Left lung (tissue), 10 donors: Measurements from ENCODE around the gene EHD2. TPM values are rescaled to one million over a fixed set of nuclear protein-coding genes. Genes with fewer than 3 reads are reported as not detected.

Experiments
- ATAC-seq: fragments of 200-7000 bp; cut with Tn5 transposase; one replicate; pipeline ENCODE4 v1.9.1; 2020; ENCODE audit warnings: moderate library complexity
- DNase-seq, 4 donors: peaks; one replicate each; pipeline ENCODE4 v3.0.0-alpha.2; 2013 to 2020
- H3K27ac ChIP-seq, 2 donors: fragments of 200-600 bp; sonication (generic) in 1 of 2; one replicate each; pipeline versions ENCODE4 v1.5.0 to v1.8.0; 2020 to 2021
- H3K27me3 ChIP-seq, 2 donors: fragments of 200-600 bp; sonication (generic) in 1 of 2; one replicate each; pipeline versions ENCODE4 v1.5.0 to v1.8.0; 2020 to 2021
- H3K36me3 ChIP-seq, 2 donors: fragments of 200-600 bp; sonication (generic) in 1 of 2; one replicate each; pipeline versions ENCODE4 v1.5.0 to v1.8.0; 2020 to 2021
- H3K4me1 ChIP-seq, 2 donors: fragments of 200-600 bp; one replicate each; pipeline ENCODE4 v1.8.0; 2021
- H3K4me3 ChIP-seq, 2 donors: fragments of 200-600 bp; sonication (generic) in 1 of 2; one replicate each; pipeline versions ENCODE4 v1.5.0 to v1.8.0; 2020 to 2021; ENCODE audit warnings: mild to moderate bottlenecking in 1 of 2
- H3K9me3 ChIP-seq, 2 donors: fragments of 200-600 bp; sonication (generic) in 1 of 2; one replicate each; pipeline versions ENCODE4 v1.5.0 to v1.8.0; 2020 to 2021
- intact Hi-C, 2 donors: fragments of 100-400 bp; cut with DNase I; formaldehyde crosslinking; loops; one replicate each; pipeline versions ENCODE4 v1.11.2 to v1.14.2; 2022
- polyA plus RNA-seq, 6 donors: library from polyadenylated mRNA; unstranded; fragments of 120-200 nt; gene quantifications; one replicate each; pipeline ENCODE4 v1.2.1, GENCODE V29; 2013; ENCODE audit not compliant: insufficient read length in 6 of 6
- total RNA-seq, 2 donors: library from RNA; stranded (reverse); fragmentation: NEBNext Ultra II Directional; extraction: Animal tissue kit (Norgen Biotek cat#: 25700); gene quantifications; one replicate each; pipeline ENCODE4 v1.2.1, GENCODE V29; 2021
- TF ChIP-seq, protein P1 (sequence below), 2 donors: fragments of 200-600 bp; sonication (generic) in 1 of 2; IDR thresholded peaks; one replicate each; pipeline versions ENCODE4 v1.5.0 to v1.8.0; 2021; ENCODE audit warnings: antibody characterized with exemption in 2 of 2
- donor health status: DM: no; HTN: yes; CAD: no.
- donor health status: DM: no; HTN: no; CAD: no.

EHD2 gene
- total and polyA plus RNA-seq, 8 donors, result 97.3 to 263 (median 130) TPM

DNA sequence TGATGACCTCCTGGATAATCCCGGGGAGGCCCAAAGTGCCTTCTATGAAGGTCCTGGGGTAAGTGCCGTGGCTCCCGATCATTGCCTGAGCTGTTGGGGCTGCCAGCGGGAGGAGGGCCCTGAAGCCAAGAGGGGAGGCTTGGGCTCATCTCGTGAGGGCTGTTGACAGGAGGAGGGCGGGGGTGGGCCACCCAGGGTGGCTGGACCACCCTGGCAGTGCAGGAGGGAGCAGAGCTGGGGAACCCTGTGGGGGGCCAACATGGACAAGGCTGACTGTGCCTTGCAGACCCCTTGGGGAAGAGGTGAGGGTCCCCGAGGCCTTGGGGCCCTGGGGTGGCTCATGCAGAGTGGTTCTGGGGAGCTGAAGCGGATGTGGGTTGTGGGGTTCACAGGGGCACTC lies 37.4 kb upstream of the EHD2 start:
- ATAC-seq (no peak), DNase-seq (peak in 1 of 4 donors; percentile 47)
- TF ChIP-seq, protein P1, sequence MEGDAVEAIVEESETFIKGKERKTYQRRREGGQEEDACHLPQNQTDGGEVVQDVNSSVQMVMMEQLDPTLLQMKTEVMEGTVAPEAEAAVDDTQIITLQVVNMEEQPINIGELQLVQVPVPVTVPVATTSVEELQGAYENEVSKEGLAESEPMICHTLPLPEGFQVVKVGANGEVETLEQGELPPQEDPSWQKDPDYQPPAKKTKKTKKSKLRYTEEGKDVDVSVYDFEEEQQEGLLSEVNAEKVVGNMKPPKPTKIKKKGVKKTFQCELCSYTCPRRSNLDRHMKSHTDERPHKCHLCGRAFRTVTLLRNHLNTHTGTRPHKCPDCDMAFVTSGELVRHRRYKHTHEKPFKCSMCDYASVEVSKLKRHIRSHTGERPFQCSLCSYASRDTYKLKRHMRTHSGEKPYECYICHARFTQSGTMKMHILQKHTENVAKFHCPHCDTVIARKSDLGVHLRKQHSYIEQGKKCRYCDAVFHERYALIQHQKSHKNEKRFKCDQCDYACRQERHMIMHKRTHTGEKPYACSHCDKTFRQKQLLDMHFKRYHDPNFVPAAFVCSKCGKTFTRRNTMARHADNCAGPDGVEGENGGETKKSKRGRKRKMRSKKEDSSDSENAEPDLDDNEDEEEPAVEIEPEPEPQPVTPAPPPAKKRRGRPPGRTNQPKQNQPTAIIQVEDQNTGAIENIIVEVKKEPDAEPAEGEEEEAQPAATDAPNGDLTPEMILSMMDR (IDR thresholded peaks at IDR 0.05), result no peak
- Histone ChIP-seq H3K27ac (no peak overlapping the region), H3K4me3 (no peak overlapping the region), H3K4me1 (no peaks in the 10 kb centered on the region), H3K36me3 (peaks cover 0 to 76% of the 10 kb centered on the region in 2 donors), H3K27me3 (no peaks in the 10 kb centered on the region), H3K9me3 (no peaks in the 10 kb centered on the region)
- intact Hi-C loops, result no loop called here

DNA sequence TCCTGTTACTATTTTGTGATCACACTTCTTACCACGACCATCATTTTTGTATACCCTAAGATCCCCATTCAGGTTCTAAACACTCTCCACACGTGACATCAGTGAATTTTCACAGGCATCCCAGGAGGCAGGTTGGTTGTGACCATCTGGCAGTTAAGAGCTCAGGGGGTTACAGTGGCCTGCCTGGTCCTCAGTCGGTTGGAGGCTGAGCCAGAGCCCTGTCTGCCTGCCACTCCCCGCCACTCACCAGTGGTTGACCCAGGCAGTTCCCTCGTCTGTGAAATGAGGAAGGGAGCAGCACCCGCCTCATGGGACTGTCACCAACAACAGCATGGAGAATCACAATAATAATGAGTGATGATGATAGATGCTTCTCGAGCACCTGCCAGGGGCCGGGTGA lies 36.4 kb upstream of the EHD2 start:
- peaks cover 0 to 85% of the 10 kb centered on the region in 2 donors for H3K36me3 ChIP-seq
- TF ChIP-seq, protein P1 (IDR thresholded peaks at IDR 0.05), result no peak
- H3K9me3 ChIP-seq, result no peaks in the 10 kb centered on the region
- intact Hi-C loops, result no loop called here
- no peak overlapping the region for H3K27ac ChIP-seq
- DNase-seq, result peak in 1 of 4 donors; percentile 55
- no peaks in the 10 kb centered on the region for H3K4me1 ChIP-seq
- no peaks in the 10 kb centered on the region for H3K27me3 ChIP-seq
- no peak for ATAC-seq
- no peak overlapping the region for H3K4me3 ChIP-seq

DNA sequence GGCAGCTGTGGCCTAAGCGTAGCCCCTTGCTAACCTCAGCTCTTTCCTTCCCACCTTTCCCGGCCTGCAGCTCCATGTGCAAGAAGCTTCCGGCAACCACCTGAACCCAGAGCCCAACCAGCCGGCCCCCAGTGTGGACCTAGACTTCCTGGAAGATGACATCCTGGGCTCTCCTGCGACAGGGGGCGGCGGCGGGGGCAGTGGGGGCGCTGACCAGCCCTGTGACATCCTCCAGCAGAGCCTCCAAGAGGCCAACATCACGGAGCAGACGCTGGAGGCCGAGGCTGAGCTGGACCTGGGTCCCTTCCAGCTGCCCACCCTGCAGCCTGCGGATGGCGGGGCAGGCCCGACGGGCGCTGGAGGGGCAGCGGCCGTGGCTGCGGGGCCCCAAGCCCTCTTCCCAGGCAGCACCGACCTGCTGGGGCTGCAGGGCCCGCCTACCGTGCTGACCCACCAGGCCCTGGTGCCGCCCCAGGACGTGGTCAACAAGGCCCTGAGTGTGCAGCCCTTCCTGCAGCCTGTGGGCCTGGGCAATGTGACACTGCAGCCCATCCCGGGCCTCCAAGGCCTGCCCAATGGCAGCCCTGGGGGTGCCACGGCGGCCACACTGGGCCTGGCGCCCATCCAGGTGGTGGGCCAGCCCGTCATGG lies 33.8 kb upstream of the EHD2 start:
- no peak for ATAC-seq
- Histone ChIP-seq H3K27ac (no peak overlapping the region), H3K36me3 (peaks cover 0 to 84% of the 10 kb centered on the region in 2 donors), H3K4me3 (no peak overlapping the region), H3K9me3 (no peaks in the 10 kb centered on the region), H3K4me1 (no peaks in the 10 kb centered on the region), H3K27me3 (no peaks in the 10 kb centered on the region)
- intact Hi-C loops, result no loop called here
- DNase-seq, result peak in 1 of 4 donors; percentile 59
- TF ChIP-seq, protein P1 (IDR thresholded peaks at IDR 0.05), result no peak

DNA sequence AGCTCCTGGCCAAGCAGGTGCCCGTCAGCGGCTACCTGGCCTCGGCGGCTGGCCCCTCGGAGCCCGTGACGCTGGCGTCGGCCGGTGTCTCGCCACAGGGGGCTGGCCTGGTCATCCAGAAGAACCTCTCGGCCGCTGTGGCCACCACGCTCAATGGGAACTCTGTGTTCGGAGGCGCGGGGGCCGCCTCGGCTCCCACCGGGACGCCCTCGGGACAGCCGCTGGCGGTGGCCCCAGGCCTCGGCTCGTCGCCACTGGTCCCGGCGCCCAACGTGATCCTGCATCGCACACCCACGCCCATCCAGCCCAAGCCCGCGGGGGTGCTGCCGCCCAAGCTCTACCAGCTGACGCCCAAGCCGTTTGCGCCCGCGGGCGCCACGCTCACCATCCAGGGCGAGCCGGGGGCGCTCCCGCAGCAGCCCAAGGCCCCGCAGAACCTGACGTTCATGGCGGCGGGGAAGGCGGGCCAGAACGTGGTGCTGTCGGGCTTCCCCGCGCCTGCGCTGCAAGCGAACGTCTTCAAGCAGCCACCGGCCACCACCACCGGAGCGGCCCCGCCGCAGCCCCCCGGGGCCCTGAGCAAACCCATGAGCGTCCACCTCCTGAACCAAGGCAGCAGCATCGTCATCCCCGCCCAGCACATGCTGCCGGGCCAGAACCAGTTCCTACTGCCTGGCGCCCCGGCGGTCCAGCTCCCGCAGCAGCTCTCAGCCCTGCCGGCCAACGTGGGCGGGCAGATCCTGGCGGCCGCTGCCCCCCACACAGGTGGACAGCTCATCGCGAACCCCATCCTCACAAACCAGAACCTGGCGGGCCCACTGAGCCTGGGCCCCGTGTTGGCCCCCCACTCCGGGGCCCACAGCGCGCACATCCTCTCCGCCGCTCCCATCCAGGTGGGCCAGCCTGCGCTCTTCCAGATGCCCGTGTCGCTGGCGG lies 33.0 kb upstream of the EHD2 start:
- no peak overlapping the region for H3K4me3 ChIP-seq
- H3K9me3 ChIP-seq, result no peaks in the 10 kb centered on the region
- H3K4me1 ChIP-seq, result no peaks in the 10 kb centered on the region
- peak in 1 of 4 donors; percentile 79 for DNase-seq
- no peaks in the 10 kb centered on the region for H3K27me3 ChIP-seq
- no peak for ATAC-seq
- peaks cover 0 to 80% of the 10 kb centered on the region in 2 donors for H3K36me3 ChIP-seq
- intact Hi-C loops, result no loop called here
- H3K27ac ChIP-seq, result no peak overlapping the region
- TF ChIP-seq, protein P1 (IDR thresholded peaks at IDR 0.05), result no peak

DNA sequence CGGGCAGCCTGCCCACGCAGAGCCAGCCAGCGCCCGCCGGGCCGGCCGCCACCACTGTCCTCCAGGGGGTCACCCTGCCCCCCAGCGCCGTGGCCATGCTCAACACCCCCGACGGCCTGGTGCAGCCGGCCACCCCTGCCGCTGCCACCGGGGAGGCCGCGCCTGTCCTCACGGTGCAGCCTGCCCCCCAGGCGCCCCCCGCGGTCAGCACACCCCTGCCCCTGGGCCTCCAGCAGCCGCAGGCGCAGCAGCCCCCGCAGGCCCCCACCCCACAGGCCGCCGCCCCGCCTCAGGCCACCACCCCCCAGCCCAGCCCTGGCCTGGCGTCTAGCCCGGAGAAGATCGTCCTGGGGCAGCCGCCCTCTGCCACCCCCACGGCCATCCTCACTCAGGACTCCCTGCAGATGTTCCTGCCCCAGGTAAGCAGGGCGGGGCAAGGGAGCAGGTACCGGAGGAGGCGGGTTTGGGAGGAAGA lies 32.3 kb upstream of the EHD2 start:
- peaks cover 0 to 75% of the 10 kb centered on the region in 2 donors for H3K36me3 ChIP-seq
- peak in 1 of 4 donors; percentile 76 for DNase-seq
- ATAC-seq, result no peak
- H3K4me3 ChIP-seq, result no peak overlapping the region
- no peaks in the 10 kb centered on the region for H3K27me3 ChIP-seq
- no peaks in the 10 kb centered on the region for H3K9me3 ChIP-seq
- no peak overlapping the region for H3K27ac ChIP-seq
- no peaks in the 10 kb centered on the region for H3K4me1 ChIP-seq
- intact Hi-C loops, result no loop called here
- TF ChIP-seq, protein P1 (IDR thresholded peaks at IDR 0.05), result no peak
